SK-N-SH (cell line): ENCODE measurements around the gene DCANP1. TPM values are rescaled to one million over a fixed set of nuclear protein-coding genes. Genes with fewer than 3 reads are reported as not detected.
A peak's percentile ranks its signal among the peaks of the same experiment; 100 is the strongest.

Experiments used
- CTCF ChIA-PET: fragments of 300-600, 350-600 bp; formaldehyde crosslinking; extraction: SDS; loops from one replicate; lab custom pipeline; 2021; lab: Yijun Ruan, JAX
- POLR2A ChIA-PET: fragments of 350-600 bp; sonication (Branson Sonifier 250); formaldehyde crosslinking; extraction: SDS; loops from one replicate; lab custom pipeline; 2020; ENCODE audit warnings: antibody characterized with exemption, inconsistent platforms; lab: Yijun Ruan, JAX
- DNase-seq: peaks from one replicate; pipeline ENCODE4 v3.0.0; 2012
- H2AFZ ChIP-seq: fragments of 200-600 bp; sonication (generic); 2 replicates; pipeline ENCODE4 v1.8.1; 2016; ENCODE audit warnings: antibody characterized with exemption, mild to moderate bottlenecking, low read depth
- H3F3A ChIP-seq: fragments of 200-600 bp; sonication (generic); replicated peaks from 2 replicates; pipeline ENCODE3; 2016; ENCODE audit warnings: antibody characterized with exemption, mild to moderate bottlenecking; ENCODE audit not compliant: insufficient read depth
- H3K27ac ChIP-seq, 2 experiments: fragments of 200-500 bp in 1 of 2; fragments of 200-600 bp in 1 of 2; sonication (Bioruptor generic) in 1 of 2; sonication (generic), shearing (Covaris generic) in 1 of 2; 2 replicates each; pipeline versions ENCODE4 v1.5.1 to v1.6.1; 2014 to 2016; ENCODE audit warnings: low read depth in 2 of 2, inconsistent platforms in 1 of 2, low read length in 1 of 2, mild to moderate bottlenecking in 1 of 2, mixed read lengths in 1 of 2
- H3K27me3 ChIP-seq: fragments of 200-600 bp; sonication (generic), shearing (Covaris generic); 2 replicates; pipeline ENCODE4 v1.6.1; 2016; ENCODE audit warnings: mixed run types; ENCODE audit not compliant: insufficient read depth
- H3K36me3 ChIP-seq, 2 experiments: fragments of 200-500 bp in 1 of 2; fragments of 200-600 bp in 1 of 2; sonication (Bioruptor generic) in 1 of 2; sonication (generic) in 1 of 2; replicated peaks in 1 of 2; 2 replicates each; pipeline versions ENCODE3 to v1.5.1; 2014 to 2016; ENCODE audit warnings: low read length in 1 of 2, mild to moderate bottlenecking in 1 of 2; ENCODE audit not compliant: insufficient read depth in 2 of 2, control insufficient read depth in 1 of 2
- H3K4me1 ChIP-seq, 2 experiments: fragments of 200-500 bp in 1 of 2; fragments of 200-600 bp in 1 of 2; sonication (Bioruptor generic) in 1 of 2; sonication (generic), shearing (Covaris generic) in 1 of 2; 2 replicates each; pipeline versions ENCODE4 v1.5.1 to v1.6.1; 2014 to 2016; ENCODE audit warnings: low read depth in 1 of 2, low read length in 1 of 2, mixed run types in 1 of 2; ENCODE audit not compliant: insufficient read depth in 2 of 2, control insufficient read depth in 1 of 2
- H3K4me2 ChIP-seq: fragments of 200-600 bp; sonication (generic), shearing (Covaris generic); 2 replicates; pipeline ENCODE4 v1.6.1; 2017; ENCODE audit warnings: mixed run types
- H3K4me3 ChIP-seq, 2 experiments: fragments of 200-500 bp in 1 of 2; fragments of 200-600 bp in 1 of 2; sonication (Bioruptor generic) in 1 of 2; sonication (generic), shearing (Covaris generic) in 1 of 2; 2 replicates each; pipeline versions ENCODE4 v1.5.1 to v1.8.1; 2014 to 2016; ENCODE audit warnings: low read depth in 2 of 2, inconsistent platforms in 1 of 2, low read length in 1 of 2, mild to moderate bottlenecking in 1 of 2, mixed read lengths in 1 of 2, moderate library complexity in 1 of 2
- H3K79me2 ChIP-seq: fragments of 200-600 bp; sonication (generic); 2 replicates; pipeline ENCODE4 v1.8.1; 2017; ENCODE audit warnings: mild to moderate bottlenecking; ENCODE audit not compliant: insufficient read depth
- H3K9ac ChIP-seq: fragments of 200-600 bp; sonication (generic); 2 replicates; pipeline ENCODE4 v1.6.1; 2017; ENCODE audit warnings: mixed run types
- H3K9me2 ChIP-seq: fragments of 200-600 bp; sonication (generic); 2 replicates; pipeline ENCODE4 v1.6.1; 2017; ENCODE audit warnings: mixed run types
- H3K9me3 ChIP-seq: fragments of 200-600 bp; sonication (generic); 2 replicates; pipeline ENCODE4 v1.6.1; 2017; ENCODE audit warnings: mixed run types, mild to moderate bottlenecking, moderate library complexity
- H4K20me1 ChIP-seq: fragments of 200-600 bp; sonication (generic); 2 replicates; pipeline ENCODE4 v1.6.1; 2017; ENCODE audit warnings: mild to moderate bottlenecking, mixed run types; ENCODE audit not compliant: insufficient read depth
- CTCF ChIP-seq: fragments of 200-600 bp; sonication (generic); IDR thresholded peaks from 2 replicates; pipeline ENCODE4 v1.6.1; 2017; ENCODE audit warnings: antibody characterized with exemption, mild to moderate bottlenecking, moderate library complexity
- EZH2phosphoT487 ChIP-seq: fragments of 200-600 bp; sonication (generic); IDR thresholded peaks from 2 replicates; pipeline ENCODE4 v1.6.1; 2017; ENCODE audit warnings: low read depth, mixed run types, mild to moderate bottlenecking, antibody characterized with exemption, moderate library complexity, borderline replicate concordance
- FOSL2 ChIP-seq: IDR thresholded peaks from 2 replicates; pipeline ENCODE4 v1.4.0; 2012; ENCODE audit warnings: low read depth, mild to moderate bottlenecking, moderate library complexity, borderline replicate concordance
- FOXJ3 ChIP-seq: sonication (generic); formaldehyde crosslinking; IDR thresholded peaks from 2 replicates; pipeline ENCODE4 v1.5.1; 2020; ENCODE audit warnings: mild to moderate bottlenecking, missing genetic modification reagents
- FOXM1 ChIP-seq: IDR thresholded peaks from 2 replicates; pipeline ENCODE4 v1.4.0; 2012; ENCODE audit warnings: low read depth, mild to moderate bottlenecking
- GABPA ChIP-seq: IDR thresholded peaks from 2 replicates; pipeline ENCODE4 v1.4.0; 2012; ENCODE audit warnings: low read depth, mild to moderate bottlenecking
- IRF3 ChIP-seq: fragments of 150-350 bp; IDR thresholded peaks from 2 replicates; pipeline ENCODE4 v1.6.1; 2016; ENCODE audit warnings: mild to moderate bottlenecking, low read depth, low read length
- MEF2A ChIP-seq: IDR thresholded peaks from 2 replicates; pipeline ENCODE4 v1.4.0; 2012; ENCODE audit warnings: low read depth, borderline replicate concordance
- MXI1 ChIP-seq: IDR thresholded peaks from 2 replicates; pipeline ENCODE4 v1.6.1; 2012; ENCODE audit warnings: mild to moderate bottlenecking, low read depth, low read length, improper control_type of control experiment
- RAD21 ChIP-seq: IDR thresholded peaks from 2 replicates; pipeline ENCODE4 v1.6.1; 2012; ENCODE audit warnings: mild to moderate bottlenecking, low read length
- RCOR1 ChIP-seq: fragments of 150-350 bp; IDR thresholded peaks from 2 replicates; pipeline ENCODE4 v1.6.1; 2017; ENCODE audit warnings: antibody characterized with exemption, low read length
- SMC3 ChIP-seq: IDR thresholded peaks from 2 replicates; pipeline ENCODE4 v1.6.1; 2012; ENCODE audit warnings: low read depth, low read length, improper control_type of control experiment
- USF1 ChIP-seq: IDR thresholded peaks from 2 replicates; pipeline ENCODE4 v1.4.0; 2012; ENCODE audit warnings: low read depth, borderline replicate concordance
- USF2 ChIP-seq: fragments of 150-350 bp; IDR thresholded peaks from 2 replicates; pipeline ENCODE4 v1.6.1; 2017; ENCODE audit warnings: antibody characterized with exemption, low read length, low read depth, borderline replicate concordance
- WGBS: methylation state at CpG from one replicate; pipeline ENCODE4 v1.1.6; 2017; ENCODE audit warnings: low lambda C conversion rate; 5-methylcytosine and 5-hydroxymethylcytosine counted together
- polyA plus RNA-seq, 3 experiments: library from polyadenylated mRNA; depleted of rRNA; stranded (reverse); fragments of >200 nt; gene quantifications; 2 replicates each; pipeline ENCODE4 v1.2.3, GENCODE V29; 2012

Gene DCANP1
- polyA plus RNA-seq, 1 of the 3 experiments (the other 2 are of a cell fraction): not detected

GRCh38 chr5:135426102-135427082 lies 20.8 kb downstream of the DCANP1 start:
- H3K27ac ChIP-seq: no peak overlapping the region
- 38% methylated on average over 7 of the region's 7 CpGs for WGBS
- no peak overlapping the region for H3K4me2 ChIP-seq
- POLR2A ChIA-PET: no interaction called here
- CTCF ChIA-PET: interaction anchor here (0.6 to 4.0 kb wide), 35 partner anchors 11 to 1765 kb away, joined by 3 to 56 read pairs (median 4); partner anchors contain the start of gene MACROH2A1
- H3K27me3 ChIP-seq: no peaks in the 10 kb centered on the region
- no peaks in the 10 kb centered on the region for H4K20me1 ChIP-seq
- H3K79me2 ChIP-seq: no peaks in the 10 kb centered on the region
- TF ChIP-seq CTCF (peak; percentile 79), USF1 (no peak), SMC3 (peak; percentile 58), IRF3 (no peak), FOSL2 (no peak), RAD21 (peak; percentile 73), FOXJ3 (no peak), FOXM1 (no peak)
- DNase-seq: peak; percentile 69
- H3K9ac ChIP-seq: no peak overlapping the region
- no peaks in the 10 kb centered on the region for H3K36me3 ChIP-seq
- no peaks in the 10 kb centered on the region for H3K9me3 ChIP-seq
- no peak overlapping the region for H2AFZ ChIP-seq
- no peaks in the 10 kb centered on the region for H3K9me2 ChIP-seq
- no peaks in the 10 kb centered on the region for H3K4me1 ChIP-seq
- no peak overlapping the region; a peak in 1 of 4 replicates for H3K4me3 ChIP-seq
- H3F3A ChIP-seq: no peaks in the 10 kb centered on the region

- H2AFZ ChIP-seq: no peak overlapping the region
- CTCF ChIA-PET: interaction anchor here (0.6 to 4.0 kb wide), 35 partner anchors 10 to 1766 kb away, joined by 3 to 56 read pairs (median 4); partner anchors contain the start of gene MACROH2A1
- no peak overlapping the region for H3K9ac ChIP-seq
- TF ChIP-seq GABPA: no peak
- TF ChIP-seq CTCF: no peak
- no peak for TF ChIP-seq EZH2phosphoT487
- no peak for TF ChIP-seq MEF2A
- TF ChIP-seq RCOR1: no peak
- no peak for TF ChIP-seq USF1
- no peak for TF ChIP-seq MXI1
- TF ChIP-seq USF2: no peak
- TF ChIP-seq, all 33 proteins: peak for 0
- no peaks in the 10 kb centered on the region for H3K36me3 ChIP-seq
- WGBS: 40% methylated on average over 2 of the region's 2 CpGs
- no peak for DNase-seq
- H3K4me2 ChIP-seq: no peak overlapping the region
- no peaks in the 10 kb centered on the region for H3K79me2 ChIP-seq
- no peaks in the 10 kb centered on the region for H3K27me3 ChIP-seq
- H3K4me1 ChIP-seq: no peaks in the 10 kb centered on the region
- H3F3A ChIP-seq: no peaks in the 10 kb centered on the region
- POLR2A ChIA-PET: no interaction called here
- H3K4me3 ChIP-seq: no peak overlapping the region
- no peak overlapping the region for H3K27ac ChIP-seq
- no peaks in the 10 kb centered on the region for H3K9me3 ChIP-seq
- H4K20me1 ChIP-seq: no peaks in the 10 kb centered on the region
- H3K9me2 ChIP-seq: no peaks in the 10 kb centered on the region
Observed at GRCh38 chr5:135425641-135426040, 21.5 kb downstream of the DCANP1 start.
